ENCODE data around the gene PRPF40B.
"Not testable (repeated sequence)": the region's sequence is repeated elsewhere in the genome, so short reads cannot be mapped to it uniquely, and the experiment has no call there.

PRPF40B gene

DNA sequence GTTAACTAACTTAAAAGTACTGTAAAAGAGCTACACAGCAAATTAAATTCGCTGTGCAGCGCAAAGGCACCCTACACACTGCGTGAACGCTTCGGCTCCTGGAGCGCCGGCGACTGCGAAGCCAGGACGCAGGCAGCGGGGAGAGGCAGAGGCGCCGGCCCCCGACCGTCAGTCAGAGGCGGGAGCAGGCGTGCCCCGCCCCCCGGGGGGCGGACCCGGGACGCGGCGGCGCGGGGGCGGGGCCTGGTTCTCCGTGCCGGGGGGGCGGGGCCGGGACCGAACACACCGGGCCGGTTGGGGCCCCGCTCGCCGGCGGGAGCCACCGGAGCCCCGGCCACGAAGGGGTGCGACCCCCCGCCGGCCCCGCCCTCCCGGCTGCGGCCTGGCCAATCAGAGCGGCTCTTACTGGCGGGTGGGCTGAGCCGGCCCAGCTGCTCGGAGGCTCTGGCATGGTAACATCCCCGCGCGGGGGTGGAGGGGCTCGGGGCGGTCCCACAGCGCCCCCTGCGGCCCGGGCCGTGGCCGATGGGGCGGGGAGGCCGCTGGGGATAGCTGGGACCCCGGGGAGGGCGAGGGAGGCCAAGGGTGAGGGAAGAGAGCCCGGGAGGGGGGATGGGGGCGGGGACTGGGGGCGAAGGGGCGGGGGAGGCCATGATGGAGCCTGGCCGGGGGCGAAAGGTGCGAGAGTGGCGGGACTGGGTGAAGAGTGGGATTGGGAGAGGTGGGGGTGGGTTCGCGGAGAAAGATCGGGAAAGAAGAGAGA is at the start of gene PRPF40B:
Gene PRPF40B, plus strand, starts transcription at position 420 of the 763 bp plus-strand sequence. Its CDS starts 30 bp downstream, at position 450.
- peak; percentile 85 for DNase-seq (ENCODE audit: low read depth)

DNA sequence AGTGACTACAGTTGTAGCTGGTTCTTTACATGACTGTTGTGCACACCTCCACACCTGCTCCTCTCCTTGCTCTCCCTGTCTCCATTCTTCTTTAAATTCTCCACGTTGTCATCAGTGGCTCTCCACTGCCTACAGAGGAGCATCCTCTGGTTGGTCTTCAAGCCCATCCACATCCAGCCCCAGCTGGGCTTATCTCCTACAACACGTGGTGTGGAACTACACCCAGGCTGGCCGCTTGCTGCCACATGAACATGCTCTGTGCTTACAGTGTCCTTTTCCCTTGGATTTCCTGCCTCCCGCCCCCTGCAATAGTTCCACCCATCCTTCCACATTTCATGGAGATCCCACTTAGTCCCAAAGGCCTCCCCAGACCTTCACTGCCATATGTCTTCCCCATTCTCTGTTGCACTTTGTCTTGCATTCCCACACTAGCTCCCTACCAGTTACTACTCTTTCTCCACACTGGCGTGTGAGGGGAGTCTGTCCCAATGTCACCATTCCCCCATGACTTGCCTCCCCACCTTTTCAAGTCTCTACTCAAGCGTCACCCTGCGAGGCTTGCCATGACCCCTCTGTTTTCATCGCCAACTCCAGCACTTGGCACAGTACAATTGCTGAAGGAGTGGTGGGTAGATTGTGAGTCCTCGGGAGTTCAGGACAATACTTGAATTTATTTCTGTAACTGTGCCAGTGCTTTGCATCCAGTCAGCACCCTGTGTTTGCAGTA is 45.6 kb upstream of the PRPF40B start:
- DNase-seq (ENCODE audit: low read depth) = no peak

DNA sequence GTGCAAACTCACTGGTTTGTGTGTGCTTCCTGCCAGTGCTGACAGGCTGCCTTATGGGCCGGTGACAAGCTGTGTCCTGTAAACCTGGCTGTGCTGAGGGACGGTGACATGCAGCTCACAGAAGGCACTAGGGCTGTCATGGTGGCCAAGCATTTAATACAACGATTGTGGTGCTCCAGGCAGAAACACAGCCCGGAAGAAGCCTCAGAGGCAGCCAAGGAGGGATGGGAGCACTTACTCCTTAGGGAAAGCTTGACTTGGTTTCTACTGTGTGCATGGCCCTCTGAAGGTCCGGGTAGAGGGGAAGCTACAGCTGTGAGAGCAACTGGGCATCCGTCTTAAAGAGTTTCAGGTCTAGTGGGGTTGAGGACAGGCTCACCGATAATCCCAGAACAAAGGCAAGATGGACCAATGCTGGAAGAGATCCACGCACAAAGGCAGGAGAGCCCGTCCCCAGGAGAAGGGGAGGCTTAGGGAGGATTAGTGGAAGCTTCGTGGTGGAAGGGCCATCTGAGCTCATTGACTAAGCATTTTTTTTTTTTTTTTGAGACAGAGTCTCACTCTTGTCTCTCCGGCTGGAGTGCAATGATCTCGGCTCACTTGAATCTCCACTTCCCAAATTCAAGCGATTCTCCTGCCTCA is 44.8 kb upstream of the PRPF40B start:
- DNase-seq (ENCODE audit: low read depth) = no peak

DNA sequence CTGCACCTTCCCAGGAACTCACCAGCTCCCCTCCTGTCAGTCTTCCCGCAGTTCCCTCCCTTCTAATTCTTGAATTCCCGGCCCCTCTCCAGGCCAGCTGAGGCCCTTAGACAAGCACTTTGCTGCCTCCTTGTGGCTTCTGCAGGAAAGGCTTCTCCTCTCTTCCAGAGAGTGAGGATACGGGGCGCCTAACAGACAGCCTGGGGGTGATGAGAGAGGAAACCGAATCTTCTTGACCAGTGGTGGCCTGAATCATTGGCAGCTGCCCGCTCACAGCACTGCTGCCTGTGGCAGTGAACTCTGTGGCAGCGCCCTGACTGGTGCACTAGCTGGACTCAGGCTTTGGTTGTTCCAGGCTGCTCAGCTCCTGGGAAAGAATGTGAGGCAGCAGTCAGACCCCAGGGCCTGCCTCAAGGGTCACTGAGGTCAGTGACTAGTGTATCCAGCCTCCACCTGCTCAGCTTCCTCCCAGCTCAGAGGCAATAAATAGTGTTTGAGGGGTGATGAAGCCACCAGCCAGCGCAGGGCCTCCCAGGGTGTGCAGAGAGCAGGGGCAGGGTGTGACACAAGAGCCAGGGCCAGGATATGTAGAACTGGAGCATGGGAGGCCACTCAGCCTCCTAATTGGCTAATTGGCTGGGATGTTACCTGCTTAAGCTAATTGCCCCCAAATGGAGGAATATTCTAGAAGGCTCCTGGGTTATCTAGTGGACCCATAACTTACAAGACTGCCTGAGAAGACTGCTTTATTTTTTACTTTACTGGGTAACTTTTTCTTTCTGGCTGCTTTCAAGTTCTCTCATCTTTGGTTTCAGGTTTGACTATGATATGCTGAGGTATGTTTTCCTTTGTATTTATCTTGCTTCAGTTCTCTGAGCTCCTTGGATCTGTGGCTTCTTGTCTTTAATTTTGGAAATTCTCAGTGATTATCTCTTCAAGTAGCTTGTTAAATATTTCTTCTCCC is 42.5 kb upstream of the PRPF40B start:
- peak; percentile 82 for DNase-seq (ENCODE audit: low read depth)

DNA sequence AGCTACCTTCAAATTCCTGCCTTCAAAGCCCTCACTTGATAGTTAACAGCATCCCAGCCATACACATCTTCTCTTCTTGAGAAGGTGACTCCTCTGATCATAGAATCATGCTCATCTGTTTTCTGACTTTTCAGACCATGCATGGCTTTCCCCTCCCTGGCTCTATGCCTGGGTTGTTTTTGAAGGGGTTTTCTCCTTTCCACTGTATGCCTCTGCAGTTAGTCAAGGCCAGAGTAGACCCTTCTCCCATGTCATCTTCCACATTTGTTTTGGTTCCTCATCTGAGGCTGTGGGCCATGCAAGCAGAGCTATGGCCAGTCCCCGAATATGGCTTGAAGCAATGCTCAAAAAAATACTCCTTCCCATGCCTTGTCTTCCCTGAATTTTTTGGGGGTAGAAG is 41.2 kb upstream of the PRPF40B start:
- no peak for DNase-seq (ENCODE audit: low read depth)

DNA sequence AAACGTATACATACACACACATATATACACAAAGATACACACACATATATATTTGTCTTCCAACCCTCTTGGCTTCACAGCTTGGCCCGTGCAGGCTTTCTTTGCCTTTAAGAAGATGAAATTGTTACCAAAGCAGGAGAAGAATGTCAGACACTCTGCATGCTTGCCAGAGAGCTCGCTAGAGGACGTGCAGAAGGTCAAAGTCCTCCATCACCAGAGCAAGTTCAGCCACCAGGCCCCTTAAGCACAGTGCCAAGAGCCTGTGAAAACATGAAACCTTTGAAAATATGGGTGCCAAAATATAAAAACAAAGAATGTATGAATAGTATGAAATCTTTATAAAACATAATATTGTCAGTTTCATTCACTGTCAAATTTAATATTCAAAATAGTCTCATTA is 40.5 kb upstream of the PRPF40B start:
- DNase-seq (ENCODE audit: low read depth) = peak; percentile 13

DNA sequence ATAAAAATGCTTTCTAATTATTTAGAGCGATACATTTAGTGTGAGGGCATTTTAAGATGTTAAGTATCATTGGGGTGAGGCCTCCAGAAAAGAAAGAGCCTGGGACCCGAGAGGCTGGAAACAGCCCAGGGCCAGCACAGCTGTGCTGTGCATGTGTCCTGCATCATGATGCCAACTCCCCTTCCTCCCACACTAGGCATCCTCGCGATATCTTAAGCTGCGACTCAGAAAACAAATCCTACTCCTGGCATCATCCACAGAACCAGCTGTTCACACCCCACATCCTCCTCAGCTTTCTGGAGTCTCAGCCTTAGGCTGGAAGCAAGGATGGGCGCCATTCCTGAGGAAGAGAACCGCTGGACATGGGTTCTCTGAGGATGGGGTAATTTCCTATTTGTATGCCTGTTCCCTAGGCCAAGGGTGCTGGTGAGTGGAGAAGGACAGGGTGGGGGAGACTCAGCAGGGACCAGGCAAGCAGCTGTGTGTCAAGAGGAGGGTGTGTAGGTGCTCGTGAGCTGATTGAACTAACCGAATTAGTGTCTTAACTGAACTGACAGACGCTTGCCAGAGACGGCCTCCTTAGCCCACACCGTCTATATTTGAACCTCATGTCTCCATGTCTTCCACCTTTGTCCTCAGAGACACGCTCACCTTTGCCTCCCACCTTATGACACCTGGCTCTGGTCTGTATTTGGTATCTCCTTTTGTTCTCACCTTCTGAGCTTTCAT is 39.8 kb upstream of the PRPF40B start:
- no peak for DNase-seq (ENCODE audit: low read depth)

DNA sequence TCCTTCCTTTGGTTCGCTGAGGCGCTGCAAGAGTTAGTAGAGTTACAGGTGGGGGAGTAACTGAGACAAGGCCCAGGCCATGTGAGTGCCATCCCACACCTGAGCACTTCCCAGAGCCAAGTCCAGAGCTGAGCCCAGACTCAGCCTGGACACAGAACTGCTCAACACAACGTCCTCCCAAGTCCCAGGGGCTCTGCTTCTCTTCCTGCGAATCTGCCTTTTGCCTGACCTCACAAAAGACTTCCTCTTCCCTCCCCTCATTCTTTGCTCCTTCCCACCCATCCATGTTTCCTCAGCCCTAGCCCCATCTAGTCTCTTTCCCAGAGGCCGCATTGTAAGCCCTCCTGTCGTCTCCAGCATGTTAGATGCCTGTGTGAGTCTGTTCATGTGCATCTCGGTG is 38.8 kb upstream of the PRPF40B start:
- DNase-seq (ENCODE audit: low read depth) = no peak

DNA sequence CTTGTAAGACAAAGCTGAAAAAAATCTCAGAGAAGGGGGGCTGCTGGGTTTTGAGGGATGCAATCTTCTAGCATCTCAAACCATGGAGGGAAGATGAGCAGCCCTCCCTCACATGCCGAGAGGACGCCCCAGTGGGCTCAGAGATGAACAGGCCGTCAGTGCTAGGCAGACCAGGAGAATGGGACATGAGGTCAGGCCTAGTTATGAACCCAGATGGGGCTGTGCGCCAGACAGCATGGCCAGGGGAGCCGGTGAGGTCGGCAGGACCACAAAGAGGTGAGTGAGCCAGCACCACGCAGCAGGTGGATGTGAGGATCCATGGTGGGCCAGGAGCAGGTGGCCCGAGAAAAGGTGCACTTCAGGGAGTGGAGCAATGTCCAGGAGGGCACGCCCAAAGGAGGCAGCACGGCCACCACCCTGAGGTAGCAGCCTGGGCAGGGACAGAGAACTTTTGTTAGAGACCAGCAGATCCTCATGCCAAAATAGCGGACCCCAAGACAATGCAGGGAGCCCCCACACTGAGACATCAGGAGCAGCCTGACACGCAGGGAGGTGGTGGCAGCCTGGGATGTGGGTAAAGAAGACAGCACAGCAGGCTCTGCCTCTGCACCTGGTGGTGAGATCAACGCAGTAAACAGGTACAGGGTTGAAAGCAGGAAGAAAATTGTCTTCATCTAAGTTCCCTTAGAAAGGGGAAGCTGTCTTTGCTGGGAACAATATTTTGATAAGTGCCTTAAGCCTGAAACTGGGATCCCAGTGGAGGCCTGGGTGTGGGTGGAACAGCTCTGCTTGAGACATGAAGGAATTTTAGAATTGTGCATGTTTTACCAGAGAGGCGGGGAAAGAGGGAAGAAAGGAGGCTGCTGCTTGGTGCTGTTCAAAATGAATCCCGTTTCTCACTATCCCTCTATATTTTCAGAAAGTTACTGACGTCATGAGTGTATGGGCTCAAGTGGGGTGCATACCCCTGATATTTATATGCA is 37.6 kb upstream of the PRPF40B start:
- no peak for DNase-seq (ENCODE audit: low read depth)

DNA sequence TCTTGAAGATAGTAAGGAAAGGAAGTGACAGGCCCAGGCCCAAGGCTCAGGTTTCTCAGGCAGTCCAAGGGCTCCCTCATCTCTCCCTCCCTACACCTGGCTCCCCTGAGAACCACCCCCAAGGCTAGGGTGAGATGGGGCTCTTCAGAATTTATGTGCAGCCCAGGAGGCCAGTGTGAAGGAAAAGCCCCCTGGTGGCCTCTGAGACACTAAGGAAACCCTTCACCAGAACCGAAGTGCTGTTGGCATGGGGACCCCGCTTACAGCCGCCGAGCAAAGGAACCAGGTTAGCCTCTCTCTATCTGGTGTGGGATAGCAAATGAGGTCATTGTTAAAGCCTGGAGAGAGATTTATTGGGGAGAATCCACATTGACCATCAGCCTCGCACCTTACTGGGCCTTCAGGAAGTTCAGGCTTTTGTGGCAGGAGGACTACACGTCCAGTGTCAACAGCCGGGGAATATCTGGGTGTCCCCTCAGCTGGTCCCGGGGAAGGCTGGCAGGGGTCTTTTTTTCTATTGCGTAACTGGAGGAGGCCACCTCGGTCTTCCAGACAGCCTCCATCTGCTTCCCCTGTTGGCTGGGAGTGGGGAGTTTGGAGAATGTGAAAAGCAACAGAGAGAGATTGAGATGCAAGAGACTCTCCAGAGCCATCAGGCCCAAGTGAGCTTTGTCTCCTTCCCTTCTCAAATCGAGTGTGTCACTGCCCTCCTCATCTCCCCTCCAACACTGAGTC is 36.0 kb upstream of the PRPF40B start:
- DNase-seq (ENCODE audit: low read depth) = no peak

DNA sequence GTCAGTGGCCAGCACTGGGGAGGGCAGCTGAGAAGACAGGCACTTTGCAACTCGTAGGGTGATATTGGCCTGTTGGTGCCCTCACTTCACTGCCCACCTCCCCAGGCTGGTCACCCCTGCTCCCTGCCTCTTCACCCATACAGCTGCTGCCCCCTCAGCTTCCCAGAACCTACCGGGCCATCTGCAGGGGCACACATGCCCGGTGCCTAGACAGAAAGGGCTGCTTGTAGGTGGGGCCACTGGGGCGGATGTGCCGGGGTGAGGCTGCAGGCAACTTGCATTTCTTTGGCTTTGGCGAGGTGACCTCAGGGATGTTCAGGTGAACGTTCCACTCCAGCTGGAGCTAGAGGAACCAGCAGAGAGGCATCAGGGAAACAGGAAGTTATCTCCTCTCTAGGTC is 35.1 kb upstream of the PRPF40B start:
- no peak for DNase-seq (ENCODE audit: low read depth)

DNA sequence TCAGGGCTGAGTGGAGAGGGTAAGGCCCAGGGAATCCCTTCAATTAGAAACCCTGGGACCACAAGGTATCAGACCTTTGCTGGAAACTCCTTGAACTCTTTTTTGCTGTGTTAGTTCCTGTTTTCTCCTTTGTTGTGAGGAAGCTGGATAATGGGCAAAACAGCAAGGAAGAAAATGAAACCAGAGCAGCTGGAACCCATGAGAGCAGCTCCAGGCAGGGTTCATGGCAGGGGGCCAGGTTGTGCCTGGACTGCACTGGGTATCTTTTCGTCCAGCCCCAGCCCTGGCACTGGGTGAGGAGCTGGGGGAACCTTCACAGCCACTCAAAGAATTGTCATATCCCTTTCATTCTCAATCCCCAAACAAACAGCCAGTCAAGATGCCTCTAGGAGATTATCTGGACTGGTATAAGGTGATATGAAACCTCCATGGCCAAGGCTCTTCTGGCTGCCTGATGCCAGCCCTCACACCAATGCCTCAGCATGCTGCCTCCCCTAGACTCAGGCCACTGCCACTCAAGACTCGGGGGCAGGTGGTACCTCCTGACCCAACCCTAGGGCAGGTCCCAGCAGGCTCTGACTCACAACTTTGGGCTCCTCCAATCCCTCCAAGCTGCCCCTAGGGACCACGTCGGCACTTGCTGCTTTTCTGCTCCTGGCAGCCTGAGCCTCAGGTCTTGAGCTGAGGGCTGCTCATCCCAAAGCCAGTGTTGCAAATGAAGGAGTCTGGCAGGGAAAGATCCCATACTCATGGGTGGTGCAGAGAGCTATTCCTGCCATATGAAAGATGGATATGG is 34.4 kb upstream of the PRPF40B start:
- no peak for DNase-seq (ENCODE audit: low read depth)

DNA sequence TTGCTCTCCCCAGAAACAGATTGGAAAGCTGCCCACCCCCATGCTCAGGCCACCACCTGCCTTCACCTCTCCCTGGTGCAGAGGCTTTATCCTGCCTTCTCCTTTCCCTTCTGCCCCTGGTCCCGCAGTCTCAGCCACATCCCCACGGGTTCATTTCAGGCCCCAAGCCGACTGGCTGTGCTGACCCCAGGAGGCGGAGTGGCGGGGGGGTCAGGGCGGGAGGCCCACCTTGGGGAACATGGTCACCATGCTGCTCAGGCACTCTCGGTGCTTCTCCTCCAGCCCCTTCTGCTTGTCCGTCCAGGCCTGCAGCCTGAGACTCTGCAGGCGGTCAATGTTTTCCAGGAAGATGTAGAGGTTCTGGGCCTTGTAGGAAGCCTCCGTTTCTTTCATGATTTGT is 24.8 kb upstream of the PRPF40B start:
- no peak for DNase-seq (ENCODE audit: low read depth)

DNA sequence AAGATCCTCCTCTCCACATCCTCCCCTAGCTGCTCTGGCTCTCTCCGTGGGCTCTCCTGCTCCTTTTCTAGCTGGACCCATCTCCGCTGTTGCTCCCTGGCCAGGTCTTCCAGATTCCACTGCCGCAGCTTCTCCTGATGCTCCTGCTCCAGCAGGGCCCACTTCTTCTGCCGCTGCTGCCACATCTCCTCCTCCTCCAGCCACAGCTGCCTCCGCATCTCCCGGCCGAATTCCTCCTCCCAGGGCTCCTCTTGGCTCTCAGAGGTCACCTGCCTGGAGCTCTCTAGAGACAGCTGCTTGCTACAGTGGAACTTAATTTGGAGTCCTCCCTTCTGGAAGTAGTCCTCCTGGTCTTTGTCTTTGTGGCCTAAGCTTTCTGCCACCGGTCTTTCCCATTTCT is 23.4 kb upstream of the PRPF40B start:
- DNase-seq (ENCODE audit: low read depth) = no peak

DNA sequence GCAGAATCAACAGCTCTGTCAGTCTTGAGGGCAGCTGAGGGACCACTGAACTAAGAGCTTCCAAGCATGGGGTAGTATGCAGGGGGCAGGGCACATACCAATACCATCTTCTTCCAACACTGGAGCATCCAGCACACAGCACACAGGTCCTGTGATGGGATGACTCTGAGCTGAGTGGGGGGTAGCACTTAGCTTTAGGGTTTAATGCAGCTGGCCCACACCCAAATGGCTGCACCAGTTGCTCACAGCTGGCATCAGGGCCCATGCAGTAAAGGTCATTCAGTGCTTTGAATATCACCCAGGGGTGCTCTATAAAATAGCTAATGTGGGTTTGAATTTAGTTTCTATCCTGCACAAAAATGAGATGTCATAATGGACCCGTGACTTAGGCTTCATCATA is 19.6 kb upstream of the PRPF40B start:
- no peak for DNase-seq (ENCODE audit: low read depth)

DNA sequence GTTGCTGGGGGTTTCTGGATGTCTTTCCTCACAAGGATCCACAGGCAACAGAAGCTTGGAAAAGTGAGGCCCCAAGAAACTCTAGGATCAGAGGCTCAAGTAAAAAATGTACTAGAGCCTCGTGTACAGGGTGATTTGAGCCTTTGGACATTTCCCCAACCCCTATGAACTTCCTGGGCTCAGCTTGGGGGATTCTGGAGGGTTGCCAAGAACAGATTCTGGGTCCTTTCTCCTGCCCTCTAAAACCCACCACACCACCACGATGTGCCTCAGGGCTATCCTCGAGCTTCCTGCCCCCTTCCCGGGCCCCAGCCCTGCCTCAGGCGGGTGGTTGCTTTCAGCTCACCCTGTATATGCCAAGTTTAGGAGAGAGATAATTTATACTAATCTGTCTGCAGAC is 18.5 kb upstream of the PRPF40B start:
- no peak for DNase-seq (ENCODE audit: low read depth)

DNA sequence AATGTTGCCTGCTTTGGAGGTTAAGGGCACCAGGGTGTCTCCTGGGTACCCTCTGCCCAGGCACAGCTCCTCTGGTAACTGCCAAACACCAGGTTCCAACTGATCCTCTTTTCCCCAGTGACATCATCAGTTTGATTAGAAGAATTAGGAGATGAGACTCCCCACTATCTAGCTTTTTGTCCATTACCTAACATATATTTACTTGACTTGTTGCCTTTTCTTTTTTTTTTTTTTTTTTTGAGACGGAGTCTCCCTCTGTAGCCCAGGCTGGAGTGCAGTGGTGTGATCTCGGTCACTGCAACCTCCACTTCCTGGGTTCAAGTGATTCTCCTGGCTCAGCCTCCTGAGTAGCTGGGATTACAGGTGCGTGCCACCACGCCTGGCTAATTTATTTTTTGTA is 17.8 kb upstream of the PRPF40B start, which contains the start of gene FAM186B:
Gene FAM186B, minus strand, starts transcription at position 101 of the 400 bp plus-strand sequence. CDS start 162 bp downstream, outside the sequence.
- not testable (repeated sequence) for DNase-seq (ENCODE audit: low read depth)
